HCT116 (cell line): ENCODE results near the gene ZNF436. TPM values are rescaled to one million over a fixed set of nuclear protein-coding genes. Genes with fewer than 3 reads are reported as not detected.

Experiments
- ATAC-seq: fragments of 200-7000 bp; cut with Tn5 transposase; 2 replicates; pipeline ENCODE4 v1.9.1; 2020; ENCODE audit warnings: mild to moderate bottlenecking, moderate library complexity
- BruUV-seq: library from RNA; stranded (reverse); fragments of 400-500 nt; replicated peaks from 2 replicates; lab custom pipeline; 2021; lab: Mats Ljungman, UMichigan
- CTCF ChIA-PET: fragments of 300-600 bp; sonication (Branson Sonifier 250); formaldehyde crosslinking; loops from one replicate; lab custom pipeline; 2021; ENCODE audit warnings: antibody characterized with exemption; lab: Charles Lee
- POLR2A ChIA-PET: fragments of 300-600, 350-600 bp; sonication (Branson Sonifier 250); formaldehyde crosslinking; loops from one replicate; lab custom pipeline; 2021; ENCODE audit warnings: antibody characterized with exemption; lab: Charles Lee
- RAD21 ChIA-PET, 2 experiments: fragments of 300-600 bp; sonication (Branson Sonifier 250); formaldehyde crosslinking; loops; one replicate each; lab custom pipeline; 2023; ENCODE audit warnings: low total read pairs in 2 of 2; ENCODE audit not compliant: uncharacterized antibody in 2 of 2, unreplicated experiment in 2 of 2, low non-redundant PET in 1 of 2; lab: Charles Lee
- DNase-seq: peaks from one replicate; pipeline ENCODE4 v3.0.0-alpha.2; 2010; ENCODE audit warnings: low read depth, low spot score
- H2AFZ ChIP-seq: fragments of 200-600 bp; shearing (Covaris generic), sonication (generic); 2 replicates; pipeline ENCODE4 v1.6.1; 2017; ENCODE audit warnings: low read depth, mixed run types, mixed read lengths, antibody characterized with exemption, low read length; ENCODE audit not compliant: poor library complexity, severe bottlenecking
- H3K27ac ChIP-seq: 2 replicates; pipeline ENCODE4 v1.5.1; 2012; ENCODE audit warnings: low read depth, low read length
- H3K27me3 ChIP-seq: fragments of 200-600 bp; sonication (generic); 2 replicates; pipeline ENCODE4 v1.6.1; 2016; ENCODE audit warnings: mixed run types, low read length, mixed read lengths; ENCODE audit not compliant: insufficient read depth
- H3K36me3 ChIP-seq, 2 experiments: fragments of 200-500 bp in 1 of 2; fragments of 200-600 bp in 1 of 2; sonication (Bioruptor generic) in 1 of 2; sonication (generic) in 1 of 2; 2 replicates each; pipeline versions ENCODE4 v1.5.1 to v1.6.1; 2014 to 2016; ENCODE audit warnings: low read length in 2 of 2, inconsistent platforms in 1 of 2, mixed read lengths in 1 of 2, mixed run types in 1 of 2; ENCODE audit not compliant: insufficient read depth in 2 of 2, control insufficient read depth in 1 of 2
- H3K4me1 ChIP-seq, 2 experiments: fragments of 200-600 bp in 1 of 2; sonication (generic) in 1 of 2; 2 replicates each; pipeline versions ENCODE4 v1.5.1 to v1.6.1; 2012 to 2017; ENCODE audit warnings: low read length in 2 of 2, inconsistent platforms in 1 of 2, mild to moderate bottlenecking in 1 of 2, mixed read lengths in 1 of 2, mixed run types in 1 of 2, moderate library complexity in 1 of 2; ENCODE audit not compliant: insufficient read depth in 2 of 2, control insufficient read depth in 1 of 2
- H3K4me2 ChIP-seq: fragments of 200-600 bp; sonication (generic); 2 replicates; pipeline ENCODE4 v1.6.1; 2017; ENCODE audit warnings: mixed run types, low read length, mixed read lengths
- H3K4me3 ChIP-seq, 2 experiments: fragments of 200-600 bp in 1 of 2; sonication (generic) in 1 of 2; replicated peaks in 1 of 2; 2 replicates each; pipeline ENCODE4 v1.5.1; 2011 to 2016; ENCODE audit warnings: low read length in 2 of 2, control low read depth in 1 of 2, low read depth in 1 of 2, mild to moderate bottlenecking in 1 of 2, mixed read lengths in 1 of 2, mixed run types in 1 of 2
- H3K79me2 ChIP-seq: fragments of 200-600 bp; sonication (generic); 2 replicates; pipeline ENCODE4 v1.6.1; 2017; ENCODE audit warnings: mild to moderate bottlenecking, mixed run types, low read length, moderate library complexity, mixed read lengths; ENCODE audit not compliant: insufficient read depth
- H3K9ac ChIP-seq: fragments of 200-600 bp; sonication (generic); 2 replicates; pipeline ENCODE4 v1.6.1; 2016; ENCODE audit warnings: low read length, mixed read lengths
- H3K9me2 ChIP-seq: fragments of 200-600 bp; sonication (generic), shearing (Covaris generic); 2 replicates; pipeline ENCODE4 v1.6.1; 2017; ENCODE audit warnings: mixed run types, mild to moderate bottlenecking, moderate library complexity; ENCODE audit not compliant: insufficient read depth
- H3K9me3 ChIP-seq, 2 experiments: fragments of 200-500 bp in 1 of 2; fragments of 200-600 bp in 1 of 2; sonication (Bioruptor generic) in 1 of 2; sonication (generic) in 1 of 2; 2 replicates each; pipeline ENCODE4 v1.6.1; 2014 to 2017; ENCODE audit warnings: low read length in 2 of 2, mixed read lengths in 2 of 2, inconsistent platforms in 1 of 2, low read depth in 1 of 2, mild to moderate bottlenecking in 1 of 2, mixed run types in 1 of 2, moderate library complexity in 1 of 2; ENCODE audit not compliant: control insufficient read depth in 1 of 2, insufficient read depth in 1 of 2
- H4K20me1 ChIP-seq: fragments of 200-600 bp; sonication (generic), shearing (Covaris generic); 2 replicates; pipeline ENCODE4 v1.6.1; 2017; ENCODE audit warnings: mixed run types, mild to moderate bottlenecking, moderate library complexity; ENCODE audit not compliant: insufficient read depth
- CBX3 ChIP-seq: IDR thresholded peaks from 2 replicates; pipeline ENCODE4 v1.6.1; 2012; ENCODE audit warnings: low read depth
- CEBPB ChIP-seq: IDR thresholded peaks from 2 replicates; pipeline ENCODE4 v1.6.1; 2012; ENCODE audit warnings: low read depth
- EGR1 ChIP-seq: IDR thresholded peaks from 2 replicates; pipeline ENCODE4 v1.6.1; 2012; ENCODE audit warnings: low read depth
- ELF1 ChIP-seq: IDR thresholded peaks from 2 replicates; pipeline ENCODE4 v1.6.1; 2012; ENCODE audit warnings: low read depth, borderline replicate concordance
- EZH2 ChIP-seq: fragments of 200-600 bp; sonication (generic); IDR thresholded peaks from 2 replicates; pipeline ENCODE4 v1.6.1; 2017; ENCODE audit warnings: antibody characterized with exemption, mixed run types
- EZH2phosphoT487 ChIP-seq: fragments of 200-600 bp; IDR thresholded peaks from 2 replicates; pipeline ENCODE4 v1.6.1; 2018; ENCODE audit warnings: antibody characterized with exemption, borderline replicate concordance
- JUND ChIP-seq: IDR thresholded peaks from 2 replicates; pipeline ENCODE4 v1.6.1; 2012
- POLR2A ChIP-seq: IDR thresholded peaks from 2 replicates; pipeline ENCODE4 v1.7.0; 2011; ENCODE audit warnings: borderline replicate concordance; ENCODE audit not compliant: insufficient read depth, insufficient read length; ENCODE audit errors: extremely low read depth
- POLR2AphosphoS5 ChIP-seq: IDR thresholded peaks from 2 replicates; pipeline ENCODE4 v1.6.1; 2011; ENCODE audit warnings: mild to moderate bottlenecking, low read depth, low read length, moderate library complexity
- RAD21 ChIP-seq: IDR thresholded peaks from 2 replicates; pipeline ENCODE4 v1.6.1; 2012; ENCODE audit warnings: low read depth, mild to moderate bottlenecking
- SIN3A ChIP-seq: IDR thresholded peaks from 2 replicates; pipeline ENCODE4 v1.6.1; 2012; ENCODE audit warnings: low read depth
- SP1 ChIP-seq: IDR thresholded peaks from 2 replicates; pipeline ENCODE4 v1.6.1; 2012; ENCODE audit warnings: low read depth
- SRF ChIP-seq: IDR thresholded peaks from 2 replicates; pipeline ENCODE4 v1.6.1; 2012; ENCODE audit warnings: low read depth
- TCF7L2 ChIP-seq: IDR thresholded peaks from 2 replicates; pipeline ENCODE4 v1.7.0; 2011; ENCODE audit warnings: borderline replicate concordance, inconsistent platforms; ENCODE audit not compliant: insufficient read depth, insufficient read length; ENCODE audit errors: extremely low read depth
- YY1 ChIP-seq: IDR thresholded peaks from 2 replicates; pipeline ENCODE4 v1.6.1; 2011; ENCODE audit warnings: low read length, low read depth, moderate library complexity, mild to moderate bottlenecking; ENCODE audit not compliant: insufficient replicate concordance; ENCODE audit errors: extremely low read depth
- ZFX ChIP-seq: fragments of 450-650 bp; IDR thresholded peaks from 2 replicates; pipeline ENCODE4 v1.6.1; 2017
- ZNF274 ChIP-seq: fragments of 200-500 bp; sonication (Bioruptor generic); IDR thresholded peaks from 2 replicates; pipeline ENCODE4 v1.6.1; 2014; ENCODE audit warnings: mild to moderate bottlenecking, low read depth, low read length, inconsistent platforms
- intact Hi-C: fragments of 100-400 bp; cut with micrococcal nuclease; formaldehyde crosslinking; loops from 2 replicates; pipeline ENCODE4 v1.10.0; 2022
- total RNA-seq: library from RNA; stranded (reverse); gene quantifications from one replicate; pipeline ENCODE4 v1.2.1, GENCODE V29; 2021; ENCODE audit not compliant: unreplicated experiment
- TF ChIP-seq, protein P1 (sequence below): IDR thresholded peaks from 2 replicates; pipeline ENCODE4 v1.6.1; 2012; ENCODE audit warnings: low read depth
- TF ChIP-seq, protein P2 (sequence below): IDR thresholded peaks from 2 replicates; pipeline ENCODE4 v1.6.1; 2011; ENCODE audit warnings: mild to moderate bottlenecking, low read length, moderate library complexity; ENCODE audit not compliant: insufficient replicate concordance; ENCODE audit errors: extremely low read depth
- TF ChIP-seq, protein P3 (sequence below): IDR thresholded peaks from 2 replicates; pipeline ENCODE4 v1.6.1; 2012
- TF ChIP-seq, protein P4 (sequence below), 3 experiments: fragments of 200-600 bp in 1 of 3; sonication (generic) in 1 of 3; IDR thresholded peaks in 2 of 3; conservative IDR thresholded peaks in 1 of 3; 2 replicates each; pipeline ENCODE4 v1.5.1; 2012 to 2017; ENCODE audit warnings: low read depth in 2 of 3, low read length in 2 of 3, antibody characterized with exemption in 1 of 3, borderline replicate concordance in 1 of 3, control low read depth in 1 of 3, mild to moderate bottlenecking in 1 of 3, mixed read lengths in 1 of 3, mixed run types in 1 of 3, moderate library complexity in 1 of 3; ENCODE audit not compliant: insufficient read depth in 1 of 3

ZNF436 gene
- total RNA-seq, 1 experiment from 2014 or later = 8.1 TPM

DNA sequence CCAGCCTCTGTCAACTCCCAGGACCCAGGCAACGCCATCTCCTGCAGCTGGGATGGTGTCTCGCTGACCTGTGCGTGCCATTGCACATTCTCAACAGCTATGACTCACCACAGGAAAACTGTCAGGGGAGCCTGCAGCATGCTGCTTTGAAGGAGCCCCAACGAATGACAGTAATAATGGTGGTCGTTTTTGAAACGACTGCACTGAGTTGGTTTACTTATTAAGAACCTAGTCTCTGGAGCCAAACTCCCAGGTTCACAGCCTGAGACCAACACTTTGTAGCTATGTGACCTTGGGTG, 33.4 kb upstream of the ZNF436 start:
- Histone ChIP-seq H3K9ac (peak overlapping the region; percentile 54), H3K36me3 (no peaks in the 10 kb centered on the region), H3K27ac (peak overlapping the region; percentile 71), H3K9me2 (no peaks in the 10 kb centered on the region), H3K4me3 (peak overlapping the region; percentile 27 to 45), H3K4me1 (peaks cover 21 to 37% of the 10 kb centered on the region in 2 experiments), H3K9me3 (no peaks in the 10 kb centered on the region), H3K79me2 (no peaks in the 10 kb centered on the region), H3K4me2 (peak overlapping the region; percentile 73), H3K27me3 (no peaks in the 10 kb centered on the region), H2AFZ (peak overlapping the region; percentile 59), H4K20me1 (no peaks in the 10 kb centered on the region)
- BruUV-seq = no TSS peak
- ChIA-PET RAD21 (interaction anchor here (0.5 to 1.8 kb wide), 4 partner anchors 35 to 59 kb away, joined by 3 to 15 read pairs (median 8); partner anchors contain the start of gene HNRNPR (in 2 of the 2)), POLR2A (interaction anchor here (1.1 to 2.7 kb wide), 4 partner anchors 9 to 59 kb away, joined by 5 to 19 read pairs (median 11); partner anchors contain the start of gene HNRNPR), CTCF (interaction anchor here (1.0 to 2.6 kb wide), 6 partner anchors 9 to 187 kb away, joined by 3 to 21 read pairs (median 4); partner anchors contain the start of gene ZNF436)
- DNase-seq = peak; percentile 28
- intact Hi-C loops = loop anchor here (10.0 kb wide), 1 partner anchor 428 kb away; the partner anchor contains the start of gene LACTBL1
- ATAC-seq = peak; percentile 63
- peak; percentile 76 for TF ChIP-seq JUND
- no peak for TF ChIP-seq ELF1
- no peak for TF ChIP-seq SRF
- TF ChIP-seq SIN3A = 0 out of 2 replicates have a peak, but pooled peaks have one; percentile 49
- no peak for TF ChIP-seq EZH2
- TF ChIP-seq YY1 = no peak
- TF ChIP-seq CEBPB = no peak
- no peak for TF ChIP-seq RAD21
- no peak for TF ChIP-seq ZNF274
- no peak for TF ChIP-seq CBX3
- TF ChIP-seq, protein P1, sequence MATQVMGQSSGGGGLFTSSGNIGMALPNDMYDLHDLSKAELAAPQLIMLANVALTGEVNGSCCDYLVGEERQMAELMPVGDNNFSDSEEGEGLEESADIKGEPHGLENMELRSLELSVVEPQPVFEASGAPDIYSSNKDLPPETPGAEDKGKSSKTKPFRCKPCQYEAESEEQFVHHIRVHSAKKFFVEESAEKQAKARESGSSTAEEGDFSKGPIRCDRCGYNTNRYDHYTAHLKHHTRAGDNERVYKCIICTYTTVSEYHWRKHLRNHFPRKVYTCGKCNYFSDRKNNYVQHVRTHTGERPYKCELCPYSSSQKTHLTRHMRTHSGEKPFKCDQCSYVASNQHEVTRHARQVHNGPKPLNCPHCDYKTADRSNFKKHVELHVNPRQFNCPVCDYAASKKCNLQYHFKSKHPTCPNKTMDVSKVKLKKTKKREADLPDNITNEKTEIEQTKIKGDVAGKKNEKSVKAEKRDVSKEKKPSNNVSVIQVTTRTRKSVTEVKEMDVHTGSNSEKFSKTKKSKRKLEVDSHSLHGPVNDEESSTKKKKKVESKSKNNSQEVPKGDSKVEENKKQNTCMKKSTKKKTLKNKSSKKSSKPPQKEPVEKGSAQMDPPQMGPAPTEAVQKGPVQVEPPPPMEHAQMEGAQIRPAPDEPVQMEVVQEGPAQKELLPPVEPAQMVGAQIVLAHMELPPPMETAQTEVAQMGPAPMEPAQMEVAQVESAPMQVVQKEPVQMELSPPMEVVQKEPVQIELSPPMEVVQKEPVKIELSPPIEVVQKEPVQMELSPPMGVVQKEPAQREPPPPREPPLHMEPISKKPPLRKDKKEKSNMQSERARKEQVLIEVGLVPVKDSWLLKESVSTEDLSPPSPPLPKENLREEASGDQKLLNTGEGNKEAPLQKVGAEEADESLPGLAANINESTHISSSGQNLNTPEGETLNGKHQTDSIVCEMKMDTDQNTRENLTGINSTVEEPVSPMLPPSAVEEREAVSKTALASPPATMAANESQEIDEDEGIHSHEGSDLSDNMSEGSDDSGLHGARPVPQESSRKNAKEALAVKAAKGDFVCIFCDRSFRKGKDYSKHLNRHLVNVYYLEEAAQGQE = no peak
- TF ChIP-seq, protein P2, sequence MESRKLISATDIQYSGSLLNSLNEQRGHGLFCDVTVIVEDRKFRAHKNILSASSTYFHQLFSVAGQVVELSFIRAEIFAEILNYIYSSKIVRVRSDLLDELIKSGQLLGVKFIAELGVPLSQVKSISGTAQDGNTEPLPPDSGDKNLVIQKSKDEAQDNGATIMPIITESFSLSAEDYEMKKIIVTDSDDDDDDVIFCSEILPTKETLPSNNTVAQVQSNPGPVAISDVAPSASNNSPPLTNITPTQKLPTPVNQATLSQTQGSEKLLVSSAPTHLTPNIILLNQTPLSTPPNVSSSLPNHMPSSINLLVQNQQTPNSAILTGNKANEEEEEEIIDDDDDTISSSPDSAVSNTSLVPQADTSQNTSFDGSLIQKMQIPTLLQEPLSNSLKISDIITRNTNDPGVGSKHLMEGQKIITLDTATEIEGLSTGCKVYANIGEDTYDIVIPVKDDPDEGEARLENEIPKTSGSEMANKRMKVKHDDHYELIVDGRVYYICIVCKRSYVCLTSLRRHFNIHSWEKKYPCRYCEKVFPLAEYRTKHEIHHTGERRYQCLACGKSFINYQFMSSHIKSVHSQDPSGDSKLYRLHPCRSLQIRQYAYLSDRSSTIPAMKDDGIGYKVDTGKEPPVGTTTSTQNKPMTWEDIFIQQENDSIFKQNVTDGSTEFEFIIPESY = no peak
- TF ChIP-seq, protein P3, sequence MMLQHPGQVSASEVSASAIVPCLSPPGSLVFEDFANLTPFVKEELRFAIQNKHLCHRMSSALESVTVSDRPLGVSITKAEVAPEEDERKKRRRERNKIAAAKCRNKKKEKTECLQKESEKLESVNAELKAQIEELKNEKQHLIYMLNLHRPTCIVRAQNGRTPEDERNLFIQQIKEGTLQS = no peak
- peak; percentile 14; the same call in 1 of the 2 replicates for TF ChIP-seq POLR2AphosphoS5
- no peak for TF ChIP-seq POLR2A
- TF ChIP-seq TCF7L2 = peak; percentile 63
- TF ChIP-seq, protein P4, sequence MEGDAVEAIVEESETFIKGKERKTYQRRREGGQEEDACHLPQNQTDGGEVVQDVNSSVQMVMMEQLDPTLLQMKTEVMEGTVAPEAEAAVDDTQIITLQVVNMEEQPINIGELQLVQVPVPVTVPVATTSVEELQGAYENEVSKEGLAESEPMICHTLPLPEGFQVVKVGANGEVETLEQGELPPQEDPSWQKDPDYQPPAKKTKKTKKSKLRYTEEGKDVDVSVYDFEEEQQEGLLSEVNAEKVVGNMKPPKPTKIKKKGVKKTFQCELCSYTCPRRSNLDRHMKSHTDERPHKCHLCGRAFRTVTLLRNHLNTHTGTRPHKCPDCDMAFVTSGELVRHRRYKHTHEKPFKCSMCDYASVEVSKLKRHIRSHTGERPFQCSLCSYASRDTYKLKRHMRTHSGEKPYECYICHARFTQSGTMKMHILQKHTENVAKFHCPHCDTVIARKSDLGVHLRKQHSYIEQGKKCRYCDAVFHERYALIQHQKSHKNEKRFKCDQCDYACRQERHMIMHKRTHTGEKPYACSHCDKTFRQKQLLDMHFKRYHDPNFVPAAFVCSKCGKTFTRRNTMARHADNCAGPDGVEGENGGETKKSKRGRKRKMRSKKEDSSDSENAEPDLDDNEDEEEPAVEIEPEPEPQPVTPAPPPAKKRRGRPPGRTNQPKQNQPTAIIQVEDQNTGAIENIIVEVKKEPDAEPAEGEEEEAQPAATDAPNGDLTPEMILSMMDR (IDR thresholded peaks at IDR 0.05 in 2 of 3, conservative IDR thresholded peaks at IDR 0.05 in 1 of 3; ENCODE audit: borderline replicate concordance in 1 of 3, insufficient read depth in 1 of 3, low read depth in 2 of 3, low read length in 2 of 3) = no peak
- TF ChIP-seq EZH2phosphoT487 = no peak
- TF ChIP-seq EGR1 = no peak
- TF ChIP-seq SP1 = peak; percentile 45
- no peak for TF ChIP-seq ZFX
